ENCODE measurements around the gene ABCA7.

GRCh38 chr19:1108291-1109031, 68.6 kb downstream of the ABCA7 start:
- TF ChIP-seq CTCF (IDR thresholded peaks at IDR 0.05; ENCODE audit: insufficient read depth, low read length, poor library complexity, severe bottlenecking) = no peak
- TF ChIP-seq EZH2phosphoT487 (conservative IDR thresholded peaks at IDR 0.05; ENCODE audit: low read length) = no peak

Measured in SU-DHL-6 (cell line).